Measurements from ENCODE around the gene HNMT.
"Not testable (repeated sequence)": the region's sequence is repeated elsewhere in the genome, so short reads cannot be mapped to it uniquely, and the experiment has no call there.

HNMT gene

GRCh38 chr2:138028538-138028937 is 64.3 kb downstream of the HNMT start:
- DNase-seq (ENCODE audit: low spot score in 2 of 2) = no peak
- H3K9me3 Mint-ChIP-seq = no peaks in the 10 kb centered on the region
- no peak for ATAC-seq (replicated peaks; ENCODE audit: extremely low read depth, poor library complexity, severe bottlenecking)
- no peak overlapping the region for H3K4me3 Mint-ChIP-seq
- no peaks in the 10 kb centered on the region for H3K27me3 Mint-ChIP-seq
- no peaks in the 10 kb centered on the region for H3K4me1 Mint-ChIP-seq
- no peaks in the 10 kb centered on the region for H3K36me3 Mint-ChIP-seq (ENCODE audit: insufficient read depth)
- H3K27ac Mint-ChIP-seq (ENCODE audit: low read depth) = no peak overlapping the region

DNA sequence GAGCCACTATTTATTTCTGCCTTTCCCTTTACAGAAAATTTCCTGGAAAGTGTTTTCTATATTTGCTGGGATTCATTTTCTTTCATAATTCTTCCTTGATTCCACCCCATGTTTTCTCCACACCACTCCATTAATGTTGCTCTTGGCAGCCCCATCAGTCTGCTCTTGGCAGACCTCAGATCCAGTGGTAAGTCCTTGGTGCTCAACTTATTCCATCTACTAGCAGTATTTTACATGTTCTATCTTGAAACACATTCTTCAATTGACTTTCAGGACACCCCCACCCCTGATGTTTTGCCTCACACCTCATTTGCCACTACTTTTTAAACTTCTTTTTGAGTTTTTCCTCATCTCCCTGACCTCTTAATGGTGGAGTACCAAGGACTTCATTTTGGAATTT is 65.0 kb downstream of the HNMT start:
- H3K27ac Mint-ChIP-seq (ENCODE audit: low read depth) = no peak overlapping the region
- DNase-seq (ENCODE audit: low spot score in 2 of 2) = no peak

GRCh38 chr2:138030459-138030858 is 66.2 kb downstream of the HNMT start:
- ATAC-seq (replicated peaks; ENCODE audit: extremely low read depth, poor library complexity, severe bottlenecking) (no peak), DNase-seq (ENCODE audit: low spot score in 2 of 2) (no peak)
- no peaks in the 10 kb centered on the region for H3K9me3 Mint-ChIP-seq
- no peaks in the 10 kb centered on the region for H3K36me3 Mint-ChIP-seq (ENCODE audit: insufficient read depth)
- no peak overlapping the region for H3K4me3 Mint-ChIP-seq
- no peaks in the 10 kb centered on the region for H3K27me3 Mint-ChIP-seq
- no peak overlapping the region for H3K27ac Mint-ChIP-seq (ENCODE audit: low read depth)
- no peaks in the 10 kb centered on the region for H3K4me1 Mint-ChIP-seq

More for the DNA sequence above, 65.0 kb downstream of the HNMT start:
- Mint-ChIP-seq H3K9me3 (no peaks in the 10 kb centered on the region), H3K4me3 (no peak overlapping the region), H3K4me1 (no peaks in the 10 kb centered on the region), H3K27me3 (no peaks in the 10 kb centered on the region), H3K36me3 (ENCODE audit: insufficient read depth) (no peaks in the 10 kb centered on the region)
- no peak for ATAC-seq (replicated peaks; ENCODE audit: extremely low read depth, poor library complexity, severe bottlenecking)

- no peak overlapping the region for H3K4me3 Mint-ChIP-seq
- H3K4me1 Mint-ChIP-seq = no peaks in the 10 kb centered on the region
- no peak for DNase-seq (ENCODE audit: low spot score in 2 of 2)
- H3K9me3 Mint-ChIP-seq = no peaks in the 10 kb centered on the region
- H3K36me3 Mint-ChIP-seq (ENCODE audit: insufficient read depth) = no peaks in the 10 kb centered on the region
- H3K27me3 Mint-ChIP-seq = no peaks in the 10 kb centered on the region
- H3K27ac Mint-ChIP-seq (ENCODE audit: low read depth) = no peak overlapping the region
- ATAC-seq (replicated peaks; ENCODE audit: extremely low read depth, poor library complexity, severe bottlenecking) = no peak
These were observed 68.1 kb downstream of the HNMT start for GRCh38 chr2:138032334-138032733.

- H3K4me1 Mint-ChIP-seq = no peaks in the 10 kb centered on the region
- no peaks in the 10 kb centered on the region for H3K36me3 Mint-ChIP-seq (ENCODE audit: insufficient read depth)
- H3K4me3 Mint-ChIP-seq = no peak overlapping the region
- no peaks in the 10 kb centered on the region for H3K27me3 Mint-ChIP-seq
- H3K27ac Mint-ChIP-seq (ENCODE audit: low read depth) = no peak overlapping the region
- ATAC-seq (replicated peaks; ENCODE audit: extremely low read depth, poor library complexity, severe bottlenecking) (no peak), DNase-seq (ENCODE audit: low spot score in 2 of 2) (no peak)
- no peaks in the 10 kb centered on the region for H3K9me3 Mint-ChIP-seq
These were observed 70.3 kb downstream of the HNMT start for GRCh38 chr2:138034536-138034935.

DNA sequence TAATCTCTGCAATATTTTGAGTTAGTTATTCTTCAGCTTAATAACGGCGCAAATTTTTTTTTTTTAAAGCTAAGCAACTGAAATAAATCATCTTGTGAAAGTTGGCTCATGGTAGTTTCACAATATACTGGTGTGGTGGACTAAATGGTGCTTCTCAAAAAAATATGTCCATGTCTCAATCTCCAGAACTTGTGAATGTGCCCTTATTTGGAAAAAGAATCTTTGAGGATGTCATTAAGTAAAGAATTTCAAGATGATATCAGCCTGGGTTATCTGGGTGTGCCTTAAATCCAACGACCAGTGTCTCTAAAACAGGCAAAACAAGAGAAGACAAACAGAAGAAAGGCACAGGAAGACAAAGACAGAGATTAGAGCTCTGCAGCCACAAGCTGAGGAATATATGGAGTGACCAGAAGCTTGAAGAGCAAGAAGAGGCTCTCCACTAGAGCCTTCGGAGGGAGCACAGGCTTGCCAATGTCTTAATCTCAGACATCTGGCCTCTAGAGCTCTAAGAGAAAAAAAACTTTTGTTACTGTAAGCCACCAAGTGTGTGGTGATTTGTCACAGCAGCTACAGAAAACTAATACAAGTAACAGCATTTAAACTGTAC is 71.4 kb downstream of the HNMT start:
- H3K4me1 Mint-ChIP-seq = no peaks in the 10 kb centered on the region
- H3K27me3 Mint-ChIP-seq = no peaks in the 10 kb centered on the region

GRCh38 chr2:138036522-138036921 is 72.2 kb downstream of the HNMT start:
- H3K4me3 Mint-ChIP-seq = no peak overlapping the region
- H3K4me1 Mint-ChIP-seq = no peaks in the 10 kb centered on the region
- H3K9me3 Mint-ChIP-seq = no peaks in the 10 kb centered on the region
- ATAC-seq (replicated peaks; ENCODE audit: extremely low read depth, poor library complexity, severe bottlenecking) = no peak
- H3K27ac Mint-ChIP-seq (ENCODE audit: low read depth) = no peak overlapping the region
- no peaks in the 10 kb centered on the region for H3K36me3 Mint-ChIP-seq (ENCODE audit: insufficient read depth)
- no peak for DNase-seq (ENCODE audit: low spot score in 2 of 2)
- H3K27me3 Mint-ChIP-seq = no peaks in the 10 kb centered on the region

More for the DNA sequence above, 71.4 kb downstream of the HNMT start:
- no peaks in the 10 kb centered on the region for H3K9me3 Mint-ChIP-seq
- no peak overlapping the region for H3K4me3 Mint-ChIP-seq
- no peak overlapping the region for H3K27ac Mint-ChIP-seq (ENCODE audit: low read depth)
- DNase-seq (ENCODE audit: low spot score in 2 of 2) (no peak), ATAC-seq (replicated peaks; ENCODE audit: extremely low read depth, poor library complexity, severe bottlenecking) (no peak)
- H3K36me3 Mint-ChIP-seq (ENCODE audit: insufficient read depth) = no peaks in the 10 kb centered on the region

- no peak for DNase-seq (ENCODE audit: low spot score in 2 of 2)
- no peaks in the 10 kb centered on the region for H3K36me3 Mint-ChIP-seq (ENCODE audit: insufficient read depth)
- H3K27ac Mint-ChIP-seq (ENCODE audit: low read depth) = no peak overlapping the region
- no peak overlapping the region for H3K4me3 Mint-ChIP-seq
- H3K9me3 Mint-ChIP-seq = peaks cover under 1% of the 10 kb centered on the region
- H3K27me3 Mint-ChIP-seq = no peaks in the 10 kb centered on the region
- no peaks in the 10 kb centered on the region for H3K4me1 Mint-ChIP-seq
- no peak for ATAC-seq (replicated peaks; ENCODE audit: extremely low read depth, poor library complexity, severe bottlenecking)
These were observed 72.8 kb downstream of the HNMT start for GRCh38 chr2:138037090-138037489.

GRCh38 chr2:138040616-138041015 is 76.3 kb downstream of the HNMT start:
- H3K27me3 Mint-ChIP-seq = no peaks in the 10 kb centered on the region
- H3K4me3 Mint-ChIP-seq = no peak overlapping the region
- no peak for ATAC-seq (replicated peaks; ENCODE audit: extremely low read depth, poor library complexity, severe bottlenecking)
- no peak overlapping the region for H3K27ac Mint-ChIP-seq (ENCODE audit: low read depth)
- no peaks in the 10 kb centered on the region for H3K36me3 Mint-ChIP-seq (ENCODE audit: insufficient read depth)
- no peaks in the 10 kb centered on the region for H3K4me1 Mint-ChIP-seq
- DNase-seq (ENCODE audit: low spot score in 2 of 2) = no peak
- peaks cover 16% of the 10 kb centered on the region for H3K9me3 Mint-ChIP-seq

DNA sequence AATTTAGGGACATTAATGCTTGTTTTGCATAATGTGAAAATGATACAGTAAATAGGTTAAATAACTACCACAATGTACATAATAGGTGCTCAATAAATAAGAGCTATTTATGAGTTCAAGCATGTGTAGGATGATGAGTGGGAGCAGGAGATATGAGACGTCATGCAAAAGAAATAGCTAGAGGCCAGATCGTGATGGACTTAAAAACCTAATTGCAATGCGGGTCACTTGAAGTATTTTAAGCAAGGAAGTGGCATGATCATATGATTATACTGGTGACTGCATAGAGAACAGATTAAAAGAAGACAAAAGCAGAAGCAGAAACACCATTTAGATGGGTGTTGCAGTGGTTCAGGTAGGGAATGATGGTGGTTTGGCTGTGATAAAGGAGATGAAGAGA is 78.0 kb downstream of the HNMT start:
- Mint-ChIP-seq H3K27ac (ENCODE audit: low read depth) (no peak overlapping the region), H3K9me3 (peaks cover 16% of the 10 kb centered on the region), H3K27me3 (no peaks in the 10 kb centered on the region), H3K4me3 (no peak overlapping the region), H3K36me3 (ENCODE audit: insufficient read depth) (no peaks in the 10 kb centered on the region), H3K4me1 (no peaks in the 10 kb centered on the region)
- ATAC-seq (replicated peaks; ENCODE audit: extremely low read depth, poor library complexity, severe bottlenecking) (no peak), DNase-seq (ENCODE audit: low spot score in 2 of 2) (no peak)

GRCh38 chr2:138043588-138043987 is 79.3 kb downstream of the HNMT start:
- not testable (repeated sequence) for DNase-seq (ENCODE audit: low spot score in 2 of 2); H3K27me3 Mint-ChIP-seq; H3K4me3 Mint-ChIP-seq; ATAC-seq (replicated peaks; ENCODE audit: extremely low read depth, poor library complexity, severe bottlenecking); H3K4me1 Mint-ChIP-seq; H3K36me3 Mint-ChIP-seq (ENCODE audit: insufficient read depth); H3K27ac Mint-ChIP-seq (ENCODE audit: low read depth)
- H3K9me3 Mint-ChIP-seq = peaks cover 16% of the 10 kb centered on the region

- H3K4me1 Mint-ChIP-seq = no peaks in the 10 kb centered on the region
- ATAC-seq (replicated peaks; ENCODE audit: extremely low read depth, poor library complexity, severe bottlenecking) (no peak), DNase-seq (ENCODE audit: low spot score in 2 of 2) (no peak)
- no peaks in the 10 kb centered on the region for H3K9me3 Mint-ChIP-seq
- no peaks in the 10 kb centered on the region for H3K36me3 Mint-ChIP-seq (ENCODE audit: insufficient read depth)
- H3K27me3 Mint-ChIP-seq = no peaks in the 10 kb centered on the region
- no peak overlapping the region for H3K4me3 Mint-ChIP-seq
- H3K27ac Mint-ChIP-seq (ENCODE audit: low read depth) = no peak overlapping the region
These were observed 94.2 kb downstream of the HNMT start for GRCh38 chr2:138058427-138058826.

DNA sequence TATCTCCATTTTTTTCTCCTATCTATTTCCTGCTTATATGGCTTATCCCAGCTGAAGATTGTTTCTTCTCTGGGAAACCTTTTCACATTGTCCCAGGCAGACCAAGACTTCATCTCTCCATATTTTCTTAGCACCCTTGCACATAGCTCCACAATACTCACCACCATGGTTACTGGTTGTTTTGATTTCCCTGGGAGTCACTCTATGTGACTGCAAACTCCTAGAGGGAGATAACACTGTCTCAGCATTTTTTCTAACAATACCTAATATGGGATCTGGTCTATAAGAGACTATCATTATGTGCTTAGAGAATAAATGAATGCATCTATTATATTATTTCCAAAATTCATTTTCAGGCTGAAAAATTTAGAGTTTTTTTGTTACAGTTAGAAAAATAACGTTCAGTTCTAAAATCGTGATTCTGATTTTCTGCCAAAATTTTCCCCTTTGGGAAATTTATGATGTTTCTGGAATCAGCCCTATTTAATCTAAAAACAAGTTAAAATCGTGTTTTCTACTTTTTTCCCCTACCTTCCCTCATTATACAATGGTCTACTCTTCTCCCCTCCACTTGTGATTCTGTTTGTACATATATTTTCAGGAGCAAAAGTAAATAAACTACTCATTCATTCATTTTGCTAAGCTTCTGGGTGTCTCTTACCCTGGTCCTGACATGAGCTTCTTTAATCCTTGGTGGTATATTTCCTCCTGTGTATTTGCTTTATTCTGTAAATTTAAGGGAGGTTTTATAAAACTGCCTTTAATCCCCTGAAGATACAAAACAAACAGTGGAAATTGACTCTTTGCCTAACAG is 95.4 kb downstream of the HNMT start:
- ATAC-seq (replicated peaks; ENCODE audit: extremely low read depth, poor library complexity, severe bottlenecking) (no peak), DNase-seq (ENCODE audit: low spot score in 2 of 2) (no peak)
- H3K36me3 Mint-ChIP-seq (ENCODE audit: insufficient read depth) = no peaks in the 10 kb centered on the region
- H3K27ac Mint-ChIP-seq (ENCODE audit: low read depth) = no peak overlapping the region
- no peaks in the 10 kb centered on the region for H3K9me3 Mint-ChIP-seq
- H3K4me1 Mint-ChIP-seq = no peaks in the 10 kb centered on the region
- no peaks in the 10 kb centered on the region for H3K27me3 Mint-ChIP-seq
- H3K4me3 Mint-ChIP-seq = no peak overlapping the region

Measured in central memory CD8-positive, alpha-beta T cell (primary cell).